ENCODE data around the gene MBNL2. TPM values are rescaled to one million over a fixed set of nuclear protein-coding genes. Genes with fewer than 3 reads are reported as not detected.

Gene MBNL2
- total and polyA plus RNA-seq, 2 experiments from 2014 or later = 27.4 to 97.9 TPM

- Histone ChIP-seq H3K4me3 (no peak overlapping the region), H3K9me2 (replicated peaks; ENCODE audit: insufficient read depth) (no peaks in the 10 kb centered on the region), H3K4me1 (ENCODE audit: insufficient read depth) (peaks cover 63% of the 10 kb centered on the region), H3K36me3 (replicated peaks; ENCODE audit: insufficient read depth, low read depth) (no peaks in the 10 kb centered on the region), H3K27ac (peak overlapping the region; percentile 94), H3K27me3 (no peaks in the 10 kb centered on the region), H3K4me2 (peak overlapping the region; percentile 32), H3K9me3 (ENCODE audit: low read depth) (no peaks in the 10 kb centered on the region), H4K20me1 (ENCODE audit: insufficient read depth, poor library complexity, severe bottlenecking) (no peaks in the 10 kb centered on the region), H2AFZ (no peak overlapping the region), H3K79me2 (peaks cover 83% of the 10 kb centered on the region)
- WGBS (ENCODE audit: low lambda C conversion rate, missing lambda C conversion rate) = 62% methylated on average over 13 of the region's 13 CpGs
- DNase-seq (ENCODE audit: low spot score) = peak; percentile 72
- TF ChIP-seq EZH2 (IDR thresholded peaks at IDR 0.05; ENCODE audit: borderline replicate concordance) (no peak), CTCF (IDR thresholded peaks at IDR 0.05; ENCODE audit: poor library complexity) (no peak), EZH2phosphoT487 (IDR thresholded peaks at IDR 0.05; ENCODE audit: low read depth, severe bottlenecking, unreplicated experiment) (no peak)
Measured at GRCh38 chr13:97257800-97258799, 36.0 kb downstream of the MBNL2 start.

- no peak overlapping the region for H3K4me3 ChIP-seq
- no peaks in the 10 kb centered on the region for H3K36me3 ChIP-seq (replicated peaks; ENCODE audit: insufficient read depth, low read depth)
- no peak for DNase-seq (ENCODE audit: low spot score)
- peak overlapping the region; percentile 32 for H3K4me2 ChIP-seq
- no peaks in the 10 kb centered on the region for H4K20me1 ChIP-seq (ENCODE audit: insufficient read depth, poor library complexity, severe bottlenecking)
- no peaks in the 10 kb centered on the region for H3K9me3 ChIP-seq (ENCODE audit: low read depth)
- no peaks in the 10 kb centered on the region for H3K27me3 ChIP-seq
- no peaks in the 10 kb centered on the region for H3K9me2 ChIP-seq (replicated peaks; ENCODE audit: insufficient read depth)
- no peak for TF ChIP-seq EZH2 (IDR thresholded peaks at IDR 0.05; ENCODE audit: borderline replicate concordance)
- TF ChIP-seq EZH2phosphoT487 (IDR thresholded peaks at IDR 0.05; ENCODE audit: low read depth, severe bottlenecking, unreplicated experiment) = no peak
- no peak for TF ChIP-seq CTCF (IDR thresholded peaks at IDR 0.05; ENCODE audit: poor library complexity)
- H3K4me1 ChIP-seq (ENCODE audit: insufficient read depth) = peaks cover 63% of the 10 kb centered on the region
- peaks cover 83% of the 10 kb centered on the region for H3K79me2 ChIP-seq
- no peak overlapping the region for H2AFZ ChIP-seq
- 69% methylated on average over 2 of the region's 2 CpGs for WGBS (ENCODE audit: low lambda C conversion rate, missing lambda C conversion rate)
- peak overlapping the region; percentile 94 for H3K27ac ChIP-seq
Measured at GRCh38 chr13:97258801-97259200, 36.7 kb downstream of the MBNL2 start.

- TF ChIP-seq EZH2phosphoT487 (IDR thresholded peaks at IDR 0.05; ENCODE audit: low read depth, severe bottlenecking, unreplicated experiment) (no peak), CTCF (IDR thresholded peaks at IDR 0.05; ENCODE audit: poor library complexity) (no peak), EZH2 (IDR thresholded peaks at IDR 0.05; ENCODE audit: borderline replicate concordance) (no peak)
- Histone ChIP-seq H3K4me1 (ENCODE audit: insufficient read depth) (peaks cover 63% of the 10 kb centered on the region), H3K9me3 (ENCODE audit: low read depth) (no peaks in the 10 kb centered on the region), H3K27ac (peak overlapping the region; percentile 94), H3K79me2 (peaks cover 83% of the 10 kb centered on the region), H3K4me3 (no peak overlapping the region), H2AFZ (no peak overlapping the region), H3K27me3 (no peaks in the 10 kb centered on the region), H3K9me2 (replicated peaks; ENCODE audit: insufficient read depth) (no peaks in the 10 kb centered on the region), H4K20me1 (ENCODE audit: insufficient read depth, poor library complexity, severe bottlenecking) (no peaks in the 10 kb centered on the region), H3K36me3 (replicated peaks; ENCODE audit: insufficient read depth, low read depth) (no peaks in the 10 kb centered on the region), H3K4me2 (peak overlapping the region; percentile 32)
- 91% methylated on average over 6 of the region's 6 CpGs for WGBS (ENCODE audit: low lambda C conversion rate, missing lambda C conversion rate)
- no peak for DNase-seq (ENCODE audit: low spot score)
Measured at GRCh38 chr13:97259410-97259797, 37.3 kb downstream of the MBNL2 start.
